ENCODE data around the gene PID1.

DNA sequence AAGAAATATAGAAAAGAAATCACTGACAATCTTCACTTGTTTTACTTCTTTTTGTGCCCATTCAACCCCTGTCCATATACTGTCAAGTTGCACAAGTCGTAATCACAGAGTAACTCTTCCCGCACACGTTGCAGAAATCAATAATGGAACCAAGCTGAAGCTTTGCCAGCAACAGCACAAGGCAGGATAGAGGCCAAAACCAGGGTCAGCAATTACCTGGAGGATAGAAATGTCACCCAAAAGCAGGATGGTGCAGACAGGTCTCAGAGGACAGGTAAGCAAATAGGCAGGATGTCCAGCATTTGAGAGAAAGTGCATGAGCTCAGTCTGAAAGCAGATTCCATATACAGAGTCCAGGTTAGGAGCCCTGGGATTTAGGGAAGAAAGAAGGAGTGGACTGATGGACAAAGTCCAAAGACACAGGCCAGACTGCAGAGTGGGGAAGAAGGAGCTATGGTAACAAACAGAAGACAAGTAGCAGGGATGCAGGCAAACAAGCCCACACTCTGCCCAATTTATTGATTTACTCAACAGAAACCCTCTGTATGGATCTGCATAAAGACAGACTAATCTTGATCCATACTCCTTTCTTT lies 52.7 kb downstream of the PID1 start:
- TF ChIP-seq, protein P1, sequence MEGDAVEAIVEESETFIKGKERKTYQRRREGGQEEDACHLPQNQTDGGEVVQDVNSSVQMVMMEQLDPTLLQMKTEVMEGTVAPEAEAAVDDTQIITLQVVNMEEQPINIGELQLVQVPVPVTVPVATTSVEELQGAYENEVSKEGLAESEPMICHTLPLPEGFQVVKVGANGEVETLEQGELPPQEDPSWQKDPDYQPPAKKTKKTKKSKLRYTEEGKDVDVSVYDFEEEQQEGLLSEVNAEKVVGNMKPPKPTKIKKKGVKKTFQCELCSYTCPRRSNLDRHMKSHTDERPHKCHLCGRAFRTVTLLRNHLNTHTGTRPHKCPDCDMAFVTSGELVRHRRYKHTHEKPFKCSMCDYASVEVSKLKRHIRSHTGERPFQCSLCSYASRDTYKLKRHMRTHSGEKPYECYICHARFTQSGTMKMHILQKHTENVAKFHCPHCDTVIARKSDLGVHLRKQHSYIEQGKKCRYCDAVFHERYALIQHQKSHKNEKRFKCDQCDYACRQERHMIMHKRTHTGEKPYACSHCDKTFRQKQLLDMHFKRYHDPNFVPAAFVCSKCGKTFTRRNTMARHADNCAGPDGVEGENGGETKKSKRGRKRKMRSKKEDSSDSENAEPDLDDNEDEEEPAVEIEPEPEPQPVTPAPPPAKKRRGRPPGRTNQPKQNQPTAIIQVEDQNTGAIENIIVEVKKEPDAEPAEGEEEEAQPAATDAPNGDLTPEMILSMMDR (IDR thresholded peaks at IDR 0.05) = no peak
- TF ChIP-seq POLR2A (IDR thresholded peaks at IDR 0.05) = no peak
- no peak for TF ChIP-seq POLR2AphosphoS5 (IDR thresholded peaks at IDR 0.05; ENCODE audit: insufficient read depth in 1 of 2, low read depth in 1 of 2)
